Stimulated activated CD8-positive, alpha-beta memory T cell treated with anti-CD3 and anti-CD28 coated beads, Interleukin-2, amount 100 ng/mL, for 1 hour (primary cell): ENCODE results near the gene SH3BGRL2.

Experiments used
- DNase-seq, 2 donors: peaks; one replicate each; pipeline ENCODE4 v3.0.0-alpha.2; 2020; ENCODE audit warnings: low read depth in 2 of 2

The SH3BGRL2 gene

GRCh38 chr6:79630883-79631692 is at the start of gene SH3BGRL2:
SH3BGRL2 (plus strand) TSS chr6:79631329; CDS start chr6:79631462, 133 bp downstream.
- DNase-seq, result no peak

GRCh38 chr6:79584332-79584731 is 46.8 kb upstream of the SH3BGRL2 start:
- DNase-seq, result no peak

GRCh38 chr6:79586548-79586947 is 44.6 kb upstream of the SH3BGRL2 start:
- no peak for DNase-seq

GRCh38 chr6:79589701-79590100 is 41.4 kb upstream of the SH3BGRL2 start:
- no peak for DNase-seq

GRCh38 chr6:79597155-79597554 is 34.0 kb upstream of the SH3BGRL2 start:
- no peak for DNase-seq

- DNase-seq, result no peak
Observed at GRCh38 chr6:79598012-79598411, 33.1 kb upstream of the SH3BGRL2 start.

- no peak for DNase-seq
Observed at GRCh38 chr6:79599725-79600259, 31.3 kb upstream of the SH3BGRL2 start.

GRCh38 chr6:79600313-79600712 is 30.8 kb upstream of the SH3BGRL2 start:
- no peak for DNase-seq

GRCh38 chr6:79600812-79601609 is 30.1 kb upstream of the SH3BGRL2 start:
- no peak for DNase-seq

- DNase-seq, result no peak
Observed at GRCh38 chr6:79602859-79603258, 28.3 kb upstream of the SH3BGRL2 start.

- no peak for DNase-seq
Observed at GRCh38 chr6:79604583-79605037, 26.5 kb upstream of the SH3BGRL2 start.

GRCh38 chr6:79605061-79605460 is 26.1 kb upstream of the SH3BGRL2 start:
- DNase-seq, result no peak

- no peak for DNase-seq
Observed at GRCh38 chr6:79605968-79606764, 25.0 kb upstream of the SH3BGRL2 start.

- DNase-seq, result no peak
Observed at GRCh38 chr6:79607000-79607399, 24.1 kb upstream of the SH3BGRL2 start.

- no peak for DNase-seq
Observed at GRCh38 chr6:79608334-79609224, 22.6 kb upstream of the SH3BGRL2 start.

- no peak for DNase-seq
Observed at GRCh38 chr6:79609225-79609595, 21.9 kb upstream of the SH3BGRL2 start.

GRCh38 chr6:79610306-79611009 is 20.7 kb upstream of the SH3BGRL2 start:
- DNase-seq, result no peak

GRCh38 chr6:79612457-79612856 is 18.7 kb upstream of the SH3BGRL2 start:
- no peak for DNase-seq

- no peak for DNase-seq
Observed at GRCh38 chr6:79612918-79613317, 18.2 kb upstream of the SH3BGRL2 start.

- no peak for DNase-seq
Observed at GRCh38 chr6:79613912-79614311, 17.2 kb upstream of the SH3BGRL2 start.
